ENCODE data around the gene PTPRO.

PTPRO gene

DNA sequence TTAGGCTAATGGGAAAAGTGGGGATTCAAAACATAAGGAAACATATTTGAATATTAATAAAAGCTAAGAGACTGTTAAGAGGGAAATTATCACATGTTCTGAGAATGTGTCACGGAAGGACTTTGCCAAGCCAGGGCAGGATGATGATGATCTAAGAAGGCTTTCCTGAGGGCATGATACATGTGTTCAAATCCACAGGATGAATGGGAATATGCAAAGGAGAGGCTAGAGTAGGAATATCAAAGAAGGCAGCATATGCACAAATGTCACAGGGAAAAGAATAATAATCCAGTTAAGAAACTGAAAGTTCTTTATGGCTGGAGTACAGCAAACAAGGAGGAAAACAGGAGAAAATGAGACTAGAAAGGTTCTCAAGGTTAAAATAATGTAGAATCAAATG, 107.0 kb downstream of the PTPRO start:
- no peak overlapping the region for H3K4me3 ChIP-seq (replicated peaks in 1 of 2; ENCODE audit: low read depth in 2 of 2, low read length in 2 of 2)
- no peak for DNase-seq (ENCODE audit: low read depth in 2 of 2)
- no peak for TF ChIP-seq CTCF (IDR thresholded peaks at IDR 0.05; ENCODE audit: low read depth, low read length)

GRCh38 chr12:15435597-15435996, 113.3 kb downstream of the PTPRO start:
- no peak overlapping the region for H3K4me3 ChIP-seq (replicated peaks in 1 of 2; ENCODE audit: low read depth in 2 of 2, low read length in 2 of 2)
- peak; percentile 2 to 44 for DNase-seq (ENCODE audit: low read depth in 2 of 2)
- no peak for TF ChIP-seq CTCF (IDR thresholded peaks at IDR 0.05; ENCODE audit: low read depth, low read length)

DNA sequence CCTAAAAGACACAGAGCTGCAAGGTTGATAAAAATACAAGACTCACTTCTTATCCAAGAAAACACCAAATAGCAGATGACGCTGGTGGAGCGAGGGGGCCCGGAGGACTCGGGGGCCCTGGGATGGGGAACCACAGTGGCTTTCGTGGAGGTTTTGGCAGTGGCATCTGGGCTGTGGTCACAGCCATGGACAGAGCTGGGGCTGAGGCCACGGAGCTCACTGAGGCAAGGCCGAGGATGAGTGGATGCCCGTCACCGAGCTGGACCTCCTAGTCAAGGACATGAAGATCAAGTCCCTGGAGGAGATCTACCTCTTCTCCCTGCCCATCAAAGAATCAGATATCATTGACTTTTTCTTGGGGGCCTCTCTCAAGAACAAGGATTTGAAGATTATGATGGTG, 117.2 kb downstream of the PTPRO start:
- H3K4me3 ChIP-seq (replicated peaks in 1 of 2; ENCODE audit: low read depth in 2 of 2, low read length in 2 of 2), result no peak overlapping the region
- no peak for DNase-seq (ENCODE audit: low read depth in 2 of 2)
- TF ChIP-seq CTCF (IDR thresholded peaks at IDR 0.05; ENCODE audit: low read depth, low read length), result no peak

DNA sequence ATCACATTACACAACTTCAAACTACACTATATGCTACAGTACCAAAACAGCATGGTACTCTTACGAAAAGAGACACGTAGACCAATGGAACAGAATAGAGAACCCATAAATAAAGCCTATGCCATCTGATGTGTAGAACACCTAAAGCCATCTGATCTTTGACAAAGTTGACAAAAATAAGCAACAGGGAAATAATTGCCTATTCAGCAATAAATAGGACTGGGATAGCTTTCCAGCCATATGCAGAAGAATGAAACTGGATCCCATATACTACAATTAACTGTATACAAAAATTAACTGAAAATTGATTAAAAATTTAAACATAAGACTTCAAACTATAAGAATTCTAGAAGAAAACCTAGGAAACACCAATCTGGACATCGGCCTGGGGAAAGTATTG, 120.7 kb downstream of the PTPRO start:
- H3K4me3 ChIP-seq (replicated peaks in 1 of 2; ENCODE audit: low read depth in 2 of 2, low read length in 2 of 2), result no peak overlapping the region
- no peak for DNase-seq (ENCODE audit: low read depth in 2 of 2)
- TF ChIP-seq CTCF (IDR thresholded peaks at IDR 0.05; ENCODE audit: low read depth, low read length), result no peak

GRCh38 chr12:15443611-15444010, 121.3 kb downstream of the PTPRO start:
- no peak for TF ChIP-seq CTCF (IDR thresholded peaks at IDR 0.05; ENCODE audit: low read depth, low read length)
- no peak overlapping the region for H3K4me3 ChIP-seq (replicated peaks in 1 of 2; ENCODE audit: low read depth in 2 of 2, low read length in 2 of 2)

DNA sequence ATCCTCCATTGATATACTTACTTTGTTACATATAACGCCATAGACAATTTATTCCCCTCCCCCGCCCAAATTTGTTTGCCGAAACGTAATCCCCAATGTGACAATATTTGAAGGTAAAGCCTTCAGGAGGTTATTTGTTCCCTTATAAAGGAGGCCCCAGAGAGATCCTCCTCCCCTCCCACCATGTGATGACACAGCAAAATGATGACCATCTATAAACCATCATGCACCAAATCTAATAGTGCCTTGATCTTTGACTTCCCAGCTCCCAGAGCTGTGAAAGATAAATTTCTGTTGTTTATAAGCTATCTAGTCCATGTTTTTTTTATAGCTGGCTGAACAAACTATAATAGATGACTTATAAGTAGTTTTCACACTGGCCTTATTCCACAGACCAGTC, 122.2 kb downstream of the PTPRO start:
- no peak for DNase-seq (ENCODE audit: low read depth in 2 of 2)
- no peak overlapping the region for H3K4me3 ChIP-seq (replicated peaks in 1 of 2; ENCODE audit: low read depth in 2 of 2, low read length in 2 of 2)

More at GRCh38 chr12:15443611-15444010, 121.3 kb downstream of the PTPRO start:
- no peak for DNase-seq (ENCODE audit: low read depth in 2 of 2)

More for the DNA sequence above, 122.2 kb downstream of the PTPRO start:
- TF ChIP-seq CTCF (IDR thresholded peaks at IDR 0.05; ENCODE audit: low read depth, low read length), result no peak
